NCI-H82 treated with DMSO at 0.1 percent for 48 hours (cell line): ENCODE results near the gene UGT1A1.
"Not testable (repeated sequence)": the region's sequence is repeated elsewhere in the genome, so short reads cannot be mapped to it uniquely, and the experiment has no call there.

Source experiments
- DNase-seq: peaks from one replicate; lab custom pipeline; 2025; ENCODE audit not compliant: unreplicated experiment; lab: John Stamatoyannopoulos, UW

Gene UGT1A1

DNA sequence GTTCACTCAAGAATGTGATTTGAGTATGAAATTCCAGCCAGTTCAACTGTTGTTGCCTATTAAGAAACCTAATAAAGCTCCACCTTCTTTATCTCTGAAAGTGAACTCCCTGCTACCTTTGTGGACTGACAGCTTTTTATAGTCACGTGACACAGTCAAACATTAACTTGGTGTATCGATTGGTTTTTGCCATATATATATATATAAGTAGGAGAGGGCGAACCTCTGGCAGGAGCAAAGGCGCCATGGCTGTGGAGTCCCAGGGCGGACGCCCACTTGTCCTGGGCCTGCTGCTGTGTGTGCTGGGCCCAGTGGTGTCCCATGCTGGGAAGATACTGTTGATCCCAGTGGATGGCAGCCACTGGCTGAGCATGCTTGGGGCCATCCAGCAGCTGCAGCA is at the start of gene UGT1A1:
TSS of gene UGT1A1 (plus strand) at position 228 of the 400 bp plus-strand sequence. CDS start at position 246, 18 bp downstream.
- no peak for DNase-seq

DNA sequence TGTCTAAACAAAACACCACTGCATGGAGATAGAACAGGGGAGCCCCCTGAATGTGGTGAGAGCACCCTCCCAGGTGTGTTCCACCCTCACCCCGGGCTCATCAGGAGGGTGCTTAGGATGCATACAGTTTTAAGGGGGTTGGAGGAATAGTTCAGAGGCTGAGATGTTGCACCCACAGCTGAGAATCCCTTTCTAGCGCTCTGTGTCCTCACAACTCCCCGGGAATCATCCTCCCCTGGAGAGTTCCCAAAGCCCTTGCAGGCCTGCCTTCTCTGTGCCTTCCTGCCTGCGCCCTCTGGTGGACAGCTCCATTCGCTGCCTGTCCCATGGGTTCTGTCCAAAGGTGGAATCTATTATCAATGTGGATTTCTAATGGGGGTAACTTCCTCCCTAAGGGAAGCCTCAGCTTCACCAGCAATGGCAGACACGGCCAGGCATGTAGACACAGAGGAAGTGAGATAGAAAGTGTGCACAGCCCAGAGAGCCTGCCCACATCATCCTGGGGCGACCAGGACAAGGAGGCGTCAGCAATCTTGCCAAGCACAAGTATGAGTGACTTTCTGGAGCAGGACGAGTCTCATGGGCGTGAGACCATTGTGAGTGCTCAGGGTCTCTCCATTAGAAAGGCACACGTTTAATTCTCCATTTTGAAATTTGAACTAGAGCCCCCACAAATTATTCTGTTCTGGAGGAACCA is 48.6 kb upstream of the UGT1A1 start:
- peak; percentile 64 for DNase-seq

DNA sequence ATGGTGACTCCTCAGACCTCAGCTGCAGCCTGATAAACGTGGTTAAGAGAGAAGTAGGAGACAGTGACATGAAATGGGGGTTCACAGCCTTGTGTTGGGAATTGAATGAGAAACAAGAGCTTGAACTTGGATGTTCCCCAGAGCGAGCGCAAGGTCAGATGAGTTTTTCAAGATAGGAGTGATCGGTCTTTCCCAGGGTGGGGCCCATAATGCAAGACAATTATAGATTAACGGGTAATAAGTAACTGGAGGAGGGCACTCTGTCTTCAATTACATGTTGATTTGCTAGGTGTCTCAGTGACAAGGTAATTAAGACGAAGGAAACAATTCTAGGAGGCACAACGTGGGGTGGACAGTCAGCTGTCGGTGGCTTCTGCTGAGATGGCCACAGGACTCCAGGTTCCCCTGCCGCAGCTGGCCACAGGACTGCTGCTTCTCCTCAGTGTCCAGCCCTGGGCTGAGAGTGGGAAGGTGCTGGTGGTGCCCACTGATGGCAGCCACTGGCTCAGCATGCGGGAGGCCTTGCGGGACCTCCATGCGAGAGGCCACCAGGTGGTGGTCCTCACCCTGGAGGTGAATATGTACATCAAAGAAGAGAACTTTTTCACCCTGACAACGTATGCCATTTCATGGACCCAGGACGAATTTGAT is 47.3 kb upstream of the UGT1A1 start, which contains the start of gene UGT1A5:
TSS of gene UGT1A5 (plus strand) at position 297 of the 651 bp plus-strand sequence. CDS start at position 382, 85 bp downstream.
- DNase-seq = no peak

DNA sequence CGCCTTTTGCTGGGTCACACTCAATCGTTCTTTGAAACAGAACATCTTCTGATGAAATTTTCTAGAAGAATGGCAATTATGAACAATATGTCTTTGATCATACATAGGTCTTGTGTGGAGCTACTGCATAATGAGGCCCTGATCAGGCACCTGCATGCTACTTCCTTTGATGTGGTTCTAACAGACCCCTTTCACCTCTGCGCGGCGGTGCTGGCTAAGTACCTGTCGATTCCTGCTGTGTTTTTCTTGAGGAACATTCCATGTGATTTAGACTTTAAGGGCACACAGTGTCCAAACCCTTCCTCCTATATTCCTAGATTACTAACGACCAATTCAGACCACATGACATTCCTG is 46.8 kb upstream of the UGT1A1 start:
- DNase-seq = no peak

DNA sequence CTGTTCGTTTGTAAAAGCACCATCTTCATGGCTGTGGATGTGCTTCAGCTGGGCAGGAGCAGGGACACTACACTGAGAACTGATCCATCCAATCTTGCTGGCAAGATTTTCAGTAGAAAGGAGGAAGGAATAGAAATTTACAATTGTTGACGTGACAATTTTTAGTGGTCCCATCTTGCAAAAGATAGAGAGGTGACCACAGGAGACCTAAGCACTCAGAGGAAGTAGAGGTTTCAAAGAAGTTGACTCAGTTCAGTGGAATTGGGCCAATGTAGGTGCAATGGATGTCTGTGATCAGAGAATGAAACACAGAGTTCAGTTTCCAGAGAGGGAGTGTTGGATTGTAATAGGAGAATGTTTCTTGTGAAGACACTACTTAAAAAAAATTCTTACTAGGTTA is 45.9 kb upstream of the UGT1A1 start:
- DNase-seq = no peak

DNA sequence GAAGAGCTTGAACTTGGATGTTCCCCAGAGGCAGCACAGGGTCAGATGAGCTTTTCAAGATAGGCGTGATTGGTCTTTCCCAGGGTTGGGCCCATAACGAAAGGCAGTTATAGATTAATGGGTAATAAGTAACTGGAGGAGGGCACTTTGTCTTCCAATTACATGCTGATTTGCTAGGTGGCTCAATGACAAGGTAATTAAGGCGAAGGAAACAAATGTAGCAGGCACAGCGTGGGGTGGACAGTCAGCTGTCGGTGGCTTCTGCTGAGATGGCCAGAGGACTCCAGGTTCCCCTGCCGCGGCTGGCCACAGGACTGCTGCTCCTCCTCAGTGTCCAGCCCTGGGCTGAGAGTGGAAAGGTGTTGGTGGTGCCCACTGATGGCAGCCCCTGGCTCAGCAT is 41.5 kb upstream of the UGT1A1 start, which contains the start of gene UGT1A4:
TSS of gene UGT1A4 (plus strand) at position 185 of the 400 bp plus-strand sequence. CDS start at position 270, 85 bp downstream.
- DNase-seq = no peak

DNA sequence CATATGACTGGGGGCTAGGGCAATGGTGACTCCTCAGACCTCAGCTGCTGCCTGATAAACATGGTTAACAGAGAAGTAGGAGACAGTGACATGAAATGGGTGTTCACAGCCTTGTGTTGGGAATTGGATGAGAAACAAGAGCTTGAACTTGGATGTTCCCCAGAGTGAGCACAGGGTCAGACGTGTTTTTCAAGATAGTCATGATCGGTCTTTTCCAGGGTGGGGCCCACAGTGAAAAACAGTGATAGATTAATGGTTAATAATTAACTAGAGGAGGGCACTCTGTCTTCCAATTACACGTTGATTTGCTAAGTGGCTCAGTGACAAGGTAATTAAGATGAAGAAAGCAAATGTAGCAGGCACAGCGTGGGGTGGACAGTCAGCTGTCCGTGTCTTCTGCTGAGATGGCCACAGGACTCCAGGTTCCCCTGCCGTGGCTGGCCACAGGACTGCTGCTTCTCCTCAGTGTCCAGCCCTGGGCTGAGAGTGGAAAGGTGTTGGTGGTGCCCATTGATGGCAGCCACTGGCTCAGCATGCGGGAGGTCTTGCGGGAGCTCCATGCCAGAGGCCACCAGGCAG is 31.3 kb upstream of the UGT1A1 start, which contains the start of gene UGT1A3:
TSS of gene UGT1A3 (plus strand) at position 320 of the 579 bp plus-strand sequence. CDS start at position 405, 85 bp downstream.
- no peak for DNase-seq

DNA sequence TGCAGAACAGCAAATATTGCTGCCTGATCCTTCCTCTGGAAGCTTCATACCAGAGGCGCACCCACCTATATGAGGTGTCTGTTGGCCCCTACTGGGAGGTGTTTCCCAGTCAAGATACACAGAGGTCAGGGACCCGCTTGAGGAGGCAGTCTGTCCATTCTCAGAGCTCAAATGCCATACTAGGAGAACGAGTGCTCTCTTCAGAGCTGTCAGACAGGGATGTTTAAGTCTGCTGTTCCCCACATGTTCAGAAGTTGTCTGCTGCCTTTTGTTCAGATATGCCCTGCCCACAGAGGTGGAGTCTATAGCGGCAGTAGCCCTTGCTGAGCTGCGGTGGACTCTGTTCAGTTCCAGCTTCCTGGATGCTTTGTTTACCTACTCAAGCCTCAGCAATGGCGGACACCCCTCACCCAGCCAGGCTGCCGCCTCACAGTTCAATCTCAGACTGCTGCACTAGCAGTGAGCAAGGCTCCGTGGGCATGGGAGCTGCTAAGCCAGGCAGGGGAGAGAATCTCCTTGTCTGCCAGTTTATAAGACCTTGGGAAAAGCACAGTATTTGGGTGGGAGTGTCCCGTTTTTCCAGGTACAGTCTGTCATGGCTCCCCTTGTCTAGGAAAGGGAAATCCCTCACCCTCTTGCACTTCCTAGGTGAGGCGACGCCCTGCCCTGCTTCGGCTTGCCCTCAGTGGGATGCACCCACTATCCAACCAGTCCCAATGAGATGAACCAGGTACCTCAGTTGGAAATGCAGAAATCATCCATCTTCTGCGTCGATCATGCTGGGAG is 23.0 kb upstream of the UGT1A1 start:
- DNase-seq = not testable (repeated sequence)

DNA sequence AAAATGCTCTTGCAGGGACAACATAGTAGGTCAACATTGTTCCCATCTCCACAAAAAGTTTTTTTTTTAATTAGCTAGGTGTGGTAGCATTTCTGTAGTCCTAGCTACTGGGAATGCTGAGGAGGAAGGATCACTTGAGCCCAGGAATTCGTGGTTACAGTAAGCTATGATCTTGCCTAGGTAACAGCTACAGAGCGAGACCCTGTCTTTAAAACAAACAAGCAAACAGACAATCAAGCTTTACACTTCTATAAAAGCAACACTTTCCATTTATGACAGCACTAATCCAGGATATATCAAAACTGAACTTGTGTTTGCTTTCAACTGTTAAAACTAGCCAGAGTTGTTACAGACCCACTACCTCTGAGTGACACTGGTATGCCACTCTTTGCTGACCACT is 19.2 kb upstream of the UGT1A1 start:
- DNase-seq = no peak

DNA sequence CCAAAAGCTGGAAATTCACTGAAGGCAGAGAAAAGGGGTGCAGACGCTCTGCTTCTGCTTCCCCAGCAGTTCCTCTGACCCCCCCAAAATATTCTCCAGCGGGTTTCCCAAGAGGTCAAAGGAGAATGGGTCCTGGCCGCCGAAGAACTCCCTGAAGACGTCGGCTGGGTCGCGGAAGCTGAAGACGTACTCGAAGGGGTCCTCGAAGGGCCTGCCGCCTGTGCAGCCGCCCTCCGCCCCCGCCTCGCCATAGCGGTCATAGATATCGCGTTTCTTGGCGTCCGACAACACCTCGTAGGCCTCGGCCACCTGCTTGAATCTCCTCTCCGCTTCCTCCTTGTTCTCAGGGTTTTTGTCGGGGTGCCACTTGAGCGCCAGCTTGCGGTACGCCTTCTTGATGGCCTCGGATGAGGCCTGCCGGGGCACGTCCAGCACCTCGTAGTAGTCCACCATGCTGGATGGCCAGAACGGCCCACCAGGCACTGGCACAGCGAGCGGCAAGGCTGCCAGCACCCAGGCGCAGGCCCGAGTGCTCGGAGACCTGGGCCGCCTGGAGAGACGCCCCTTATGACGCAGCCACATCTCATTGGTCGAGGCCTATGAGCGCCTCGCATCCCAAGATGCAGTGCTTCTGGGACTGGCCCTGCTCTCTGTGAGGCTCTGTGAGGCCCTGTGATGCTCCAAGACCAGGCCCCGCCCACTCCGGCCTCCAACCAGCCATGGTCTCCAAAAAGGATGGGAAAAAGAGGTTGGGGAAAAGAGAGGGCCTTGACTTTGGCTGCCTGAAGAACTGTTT is 16.4 kb upstream of the UGT1A1 start:
- DNase-seq = no peak

DNA sequence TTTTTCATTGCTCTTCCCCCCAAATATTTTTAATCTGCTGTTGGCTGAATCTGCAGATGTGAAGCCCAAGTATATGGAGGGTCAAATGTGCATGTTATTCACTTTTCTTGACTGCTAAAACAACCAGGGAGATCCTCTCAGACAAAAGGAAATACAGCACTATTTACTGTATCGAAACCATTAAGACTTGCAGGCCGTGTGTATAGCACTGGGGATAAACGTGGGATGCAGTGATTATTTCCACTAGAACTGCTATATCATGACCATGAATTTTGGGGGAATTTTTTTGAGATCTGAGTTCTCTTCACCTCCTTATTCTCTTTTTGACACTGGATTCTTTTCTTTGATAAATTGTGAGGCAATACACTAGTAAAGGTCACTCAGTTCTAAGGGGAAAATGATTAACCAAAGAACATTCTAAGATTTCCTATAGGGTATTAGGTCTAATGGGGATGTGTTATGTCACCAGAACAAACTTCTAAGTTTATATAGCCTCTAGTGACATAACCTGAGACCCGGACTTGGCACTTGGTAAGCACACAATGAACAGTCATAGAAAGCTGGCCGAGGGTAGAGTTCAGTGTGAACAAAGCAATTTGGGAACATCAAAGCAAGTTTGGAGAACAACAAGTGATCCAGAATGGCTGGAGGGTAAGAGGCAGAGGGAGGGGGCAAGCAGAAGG is 14.9 kb upstream of the UGT1A1 start:
- DNase-seq = no peak

DNA sequence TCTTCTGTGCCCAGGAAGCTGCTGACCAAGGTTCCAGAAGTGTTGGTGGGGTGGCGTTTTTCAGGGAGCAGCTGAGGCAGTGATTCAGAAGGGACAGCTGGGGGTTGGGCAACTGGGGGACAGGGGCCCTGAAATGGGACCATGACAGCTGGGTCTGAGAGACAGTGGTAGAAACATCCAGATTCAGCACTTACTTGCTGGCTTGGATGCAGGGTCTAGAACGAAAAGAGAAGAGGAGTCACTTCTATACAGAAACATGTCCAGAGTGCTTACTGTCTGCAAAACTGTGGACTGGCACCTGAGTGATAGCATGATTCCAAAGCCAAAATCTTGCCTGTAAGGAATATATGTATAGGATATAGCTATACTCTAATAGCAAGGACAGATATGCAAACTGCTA is 14.2 kb upstream of the UGT1A1 start:
- not testable (repeated sequence) for DNase-seq

DNA sequence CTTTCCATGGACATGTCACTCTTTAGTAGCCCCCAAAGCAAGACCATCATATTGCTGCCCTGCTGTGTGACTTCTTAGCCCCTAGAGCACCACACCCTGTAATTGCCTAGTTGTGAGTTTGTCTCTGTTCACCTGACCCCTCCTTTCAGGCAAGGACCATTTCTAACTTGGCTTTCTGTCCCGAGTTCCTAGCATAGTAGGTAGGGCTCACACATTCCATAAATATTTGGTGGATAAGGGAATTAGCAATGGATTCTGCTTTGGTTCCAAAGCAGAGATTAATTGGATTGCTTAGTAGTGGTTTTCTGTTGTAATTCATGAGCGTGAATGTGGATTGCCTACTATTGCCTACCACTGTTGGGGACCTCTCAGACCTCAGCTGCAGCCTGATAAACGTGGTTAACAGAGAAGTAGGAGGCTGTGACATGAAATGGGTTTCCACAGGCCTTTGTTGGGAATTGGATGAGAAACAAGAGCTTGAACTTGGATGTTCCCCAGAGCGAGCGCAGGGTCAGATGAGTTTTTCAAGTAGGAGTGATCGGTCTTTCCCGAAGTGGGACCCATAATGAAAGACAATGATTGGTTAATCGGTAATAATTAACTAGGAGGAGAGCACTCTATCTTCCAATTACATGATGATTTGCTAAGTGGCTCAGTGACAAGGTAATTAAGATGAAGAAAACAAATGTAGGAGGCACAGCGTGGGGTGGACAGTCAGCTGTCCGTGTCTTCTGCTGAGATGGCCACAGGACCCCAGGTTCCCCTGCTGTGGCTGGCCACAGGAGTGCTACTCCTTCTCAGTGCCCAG is 13.4 kb upstream of the UGT1A1 start:
- no peak for DNase-seq

DNA sequence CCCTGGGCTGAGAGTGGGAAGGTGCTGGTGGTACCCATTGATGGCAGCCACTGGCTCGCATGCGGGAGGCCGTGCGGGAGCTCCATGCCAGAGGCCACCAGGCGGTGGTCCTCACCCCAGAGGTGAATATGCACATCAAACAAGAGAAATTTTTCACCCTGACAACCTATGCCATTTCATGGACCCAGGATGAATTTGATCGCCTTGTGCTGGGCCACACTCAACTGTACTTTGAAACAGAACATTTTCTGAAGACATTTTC is 12.9 kb upstream of the UGT1A1 start:
- DNase-seq = no peak

DNA sequence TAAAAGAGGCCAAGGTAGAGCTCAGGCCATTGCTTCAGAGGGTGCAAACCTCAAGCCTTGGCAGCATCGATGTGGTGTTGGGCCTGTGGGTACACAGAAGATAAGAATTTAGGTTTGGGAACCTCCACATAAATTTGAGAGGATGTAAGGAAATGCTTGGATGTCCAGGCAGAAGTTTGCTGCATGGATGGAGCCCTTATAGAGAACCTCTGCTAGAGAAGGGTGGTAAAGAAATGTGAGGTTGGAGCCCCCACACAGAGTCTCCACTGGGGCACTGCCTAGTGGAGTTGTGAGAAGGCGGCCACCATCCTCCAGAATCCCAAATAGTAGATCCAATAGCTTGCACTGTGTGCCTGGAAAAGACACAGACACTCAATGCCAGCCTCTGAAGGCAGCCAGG is 9.4 kb upstream of the UGT1A1 start:
- DNase-seq = not testable (repeated sequence)

DNA sequence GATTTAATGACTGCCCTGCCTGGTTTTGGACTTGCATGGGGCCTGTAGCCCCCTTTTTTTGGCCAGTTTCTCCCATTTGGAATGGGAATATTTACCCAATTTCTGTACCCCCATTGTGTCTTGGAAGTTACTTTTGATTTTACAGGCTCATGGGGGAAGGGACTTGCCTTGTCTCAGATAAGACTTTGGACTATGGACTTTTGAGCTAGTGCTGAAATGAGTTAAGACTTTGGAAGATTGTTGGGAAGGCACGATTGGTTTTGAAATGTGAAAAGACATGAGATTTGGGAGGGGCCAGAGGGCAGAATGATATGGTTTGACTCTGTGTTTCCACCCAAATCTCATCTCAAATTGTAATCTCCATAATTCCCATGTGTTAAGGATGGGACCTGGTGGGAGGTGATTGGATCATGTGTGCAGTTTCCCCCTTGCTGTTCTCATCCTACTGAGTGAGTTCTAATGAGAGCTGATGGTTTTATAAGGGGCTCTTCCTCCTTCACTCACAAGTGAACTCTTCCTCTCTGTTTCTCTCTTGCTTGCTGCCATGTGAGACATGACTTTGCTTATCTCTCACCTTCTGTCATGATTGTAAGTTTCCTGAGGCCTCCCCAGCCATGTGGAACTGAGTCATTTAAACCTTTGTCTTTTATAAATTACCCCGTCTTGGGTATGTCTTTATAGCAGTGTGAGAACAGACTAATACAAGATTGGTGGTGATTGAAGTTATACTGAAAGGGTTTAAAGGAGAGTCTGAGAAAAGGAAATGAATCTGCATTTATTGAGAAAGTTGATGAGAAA is 8.7 kb upstream of the UGT1A1 start:
- DNase-seq = not testable (repeated sequence)

DNA sequence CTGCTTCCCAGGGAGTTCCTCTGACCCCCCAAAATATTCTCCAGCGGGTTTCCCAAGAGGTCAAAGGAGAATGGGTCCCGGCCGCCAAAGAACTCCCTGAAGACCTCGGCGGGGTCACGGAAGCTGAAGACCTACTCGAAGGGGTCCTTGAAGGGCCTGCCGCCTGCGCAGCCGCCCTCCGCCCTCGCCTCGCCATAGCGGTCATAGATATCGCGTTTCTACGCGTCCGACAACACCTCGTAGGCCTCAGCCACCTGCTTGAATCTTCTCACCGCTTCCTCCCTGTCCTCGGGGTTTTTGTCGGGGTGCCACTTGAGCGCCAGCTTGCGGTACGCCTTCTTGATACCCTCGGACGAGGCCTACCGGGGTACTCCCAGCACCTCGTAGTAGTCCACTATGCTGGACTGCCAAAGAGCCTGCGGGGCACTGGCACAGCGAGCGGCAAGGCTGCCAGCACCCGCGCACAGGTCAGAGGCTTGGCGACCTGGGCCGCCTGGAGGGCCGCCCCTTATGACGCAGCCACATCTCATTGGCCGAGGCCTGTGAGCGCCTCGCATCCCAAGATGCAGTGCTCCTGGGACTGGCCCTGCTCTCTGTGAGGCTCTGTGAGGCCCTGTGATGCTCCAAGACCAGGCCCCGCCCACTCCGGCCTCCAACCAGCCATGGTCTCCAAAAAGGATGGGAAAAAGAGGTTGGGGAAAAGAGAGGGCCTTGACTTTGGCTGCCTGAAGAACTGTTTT is 5.0 kb upstream of the UGT1A1 start:
- DNase-seq = no peak
